A673 (cell line): Measurements from ENCODE around the gene TNFAIP3. TPM values are rescaled to one million over a fixed set of nuclear protein-coding genes. Genes with fewer than 3 reads are reported as not detected.
"Not testable (repeated sequence)": the region's sequence is repeated elsewhere in the genome, so short reads cannot be mapped to it uniquely, and the experiment has no call there.

Experiments used
- BruUV-seq: library from RNA; stranded (reverse); fragments of 400-500 nt; replicated peaks from 2 replicates; lab custom pipeline; 2021; lab: Mats Ljungman, UMichigan
- CTCF ChIA-PET: fragments of 300-600 bp; sonication (Branson Sonifier 250); formaldehyde crosslinking; loops from one replicate; lab custom pipeline; 2022; ENCODE audit warnings: antibody characterized with exemption; lab: Charles Lee
- POLR2A ChIA-PET: fragments of 300-600 bp; sonication (Branson Sonifier 250); formaldehyde crosslinking; loops from one replicate; lab custom pipeline; 2022; ENCODE audit warnings: antibody characterized with exemption; ENCODE audit not compliant: low non-redundant PET; lab: Charles Lee
- DNase-seq: peaks from one replicate; pipeline ENCODE4 v3.0.0-alpha.2; 2015; ENCODE audit warnings: low spot score
- H3K27ac ChIP-seq: fragments of 200-600 bp; sonication (generic); 2 replicates; pipeline ENCODE4 v1.5.1; 2016; ENCODE audit warnings: mixed run types, low read depth, mild to moderate bottlenecking, mixed read lengths, antibody characterized with exemption, low read length; ENCODE audit not compliant: poor library complexity, severe bottlenecking
- H3K27me3 ChIP-seq: fragments of 200-600 bp; sonication (generic); replicated peaks from 2 replicates; pipeline ENCODE4 v1.6.1; 2017; ENCODE audit warnings: mixed run types, low read depth, mild to moderate bottlenecking, mixed read lengths, antibody characterized with exemption, low read length; ENCODE audit not compliant: insufficient read depth, poor library complexity
- H3K36me3 ChIP-seq: fragments of 200-600 bp; sonication (generic); 2 replicates; pipeline ENCODE4 v1.6.1; 2016; ENCODE audit warnings: mixed run types, mild to moderate bottlenecking, mixed read lengths, antibody characterized with exemption, low read length; ENCODE audit not compliant: insufficient read depth, poor library complexity, severe bottlenecking
- H3K4me1 ChIP-seq: fragments of 200-600 bp; sonication (generic); 2 replicates; pipeline ENCODE4 v1.6.1; 2017; ENCODE audit warnings: mixed run types, mild to moderate bottlenecking, mixed read lengths, antibody characterized with exemption, low read length; ENCODE audit not compliant: insufficient read depth, poor library complexity, severe bottlenecking
- H3K4me3 ChIP-seq: fragments of 200-600 bp; sonication (generic); 2 replicates; pipeline ENCODE4 v1.5.1; 2016; ENCODE audit warnings: low read depth, mixed run types, mild to moderate bottlenecking, mixed read lengths, low read length; ENCODE audit not compliant: poor library complexity, severe bottlenecking
- H3K9me3 ChIP-seq: fragments of 200-600 bp; sonication (generic); 2 replicates; pipeline ENCODE4 v1.6.1; 2016; ENCODE audit warnings: mixed run types, low read depth, mild to moderate bottlenecking, mixed read lengths, antibody characterized with exemption, low read length; ENCODE audit not compliant: poor library complexity, severe bottlenecking
- EZH2 ChIP-seq: fragments of 200-600 bp; sonication (generic); IDR thresholded peaks from 2 replicates; pipeline ENCODE4 v1.6.1; 2017; ENCODE audit warnings: borderline replicate concordance, low read depth, mild to moderate bottlenecking, mixed read lengths, antibody characterized with exemption, low read length; ENCODE audit not compliant: poor library complexity, severe bottlenecking
- intact Hi-C: fragments of 100-400 bp; cut with micrococcal nuclease; formaldehyde crosslinking; loops from one replicate; pipeline ENCODE4 v1.10.0; 2022; ENCODE audit not compliant: unreplicated experiment
- total RNA-seq: library from RNA; stranded (reverse); gene quantifications from 2 replicates; pipeline ENCODE4 v1.2.3, GENCODE V29; 2021
- TF ChIP-seq, protein P1 (sequence below): fragments of 300-800, 200-600 bp; sonication (generic); conservative IDR thresholded peaks from 2 replicates; pipeline ENCODE4 v1.5.1; 2017; ENCODE audit warnings: low read depth, mild to moderate bottlenecking, antibody characterized with exemption, low read length, moderate library complexity, mixed read lengths

TNFAIP3 gene
- total RNA-seq, 1 experiment from 2014 or later = 12.7 TPM

GRCh38 chr6:137840252-137840651 lies 26.8 kb upstream of the TNFAIP3 start:
- BruUV-seq = no TSS peak

GRCh38 chr6:137843211-137843610 lies 23.8 kb upstream of the TNFAIP3 start:
- H3K4me3 ChIP-seq = no peak overlapping the region
- no peaks in the 10 kb centered on the region for H3K36me3 ChIP-seq
- ChIA-PET POLR2A (no interaction called here), CTCF (no interaction called here)
- no TSS peak for BruUV-seq
- no peaks in the 10 kb centered on the region for H3K9me3 ChIP-seq
- H3K27me3 ChIP-seq = peaks cover 54% of the 10 kb centered on the region
- no peak for TF ChIP-seq EZH2
- TF ChIP-seq, protein P1, sequence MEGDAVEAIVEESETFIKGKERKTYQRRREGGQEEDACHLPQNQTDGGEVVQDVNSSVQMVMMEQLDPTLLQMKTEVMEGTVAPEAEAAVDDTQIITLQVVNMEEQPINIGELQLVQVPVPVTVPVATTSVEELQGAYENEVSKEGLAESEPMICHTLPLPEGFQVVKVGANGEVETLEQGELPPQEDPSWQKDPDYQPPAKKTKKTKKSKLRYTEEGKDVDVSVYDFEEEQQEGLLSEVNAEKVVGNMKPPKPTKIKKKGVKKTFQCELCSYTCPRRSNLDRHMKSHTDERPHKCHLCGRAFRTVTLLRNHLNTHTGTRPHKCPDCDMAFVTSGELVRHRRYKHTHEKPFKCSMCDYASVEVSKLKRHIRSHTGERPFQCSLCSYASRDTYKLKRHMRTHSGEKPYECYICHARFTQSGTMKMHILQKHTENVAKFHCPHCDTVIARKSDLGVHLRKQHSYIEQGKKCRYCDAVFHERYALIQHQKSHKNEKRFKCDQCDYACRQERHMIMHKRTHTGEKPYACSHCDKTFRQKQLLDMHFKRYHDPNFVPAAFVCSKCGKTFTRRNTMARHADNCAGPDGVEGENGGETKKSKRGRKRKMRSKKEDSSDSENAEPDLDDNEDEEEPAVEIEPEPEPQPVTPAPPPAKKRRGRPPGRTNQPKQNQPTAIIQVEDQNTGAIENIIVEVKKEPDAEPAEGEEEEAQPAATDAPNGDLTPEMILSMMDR = no peak
- intact Hi-C loops = no loop called here
- no peak overlapping the region for H3K27ac ChIP-seq
- no peak for DNase-seq
- no peaks in the 10 kb centered on the region for H3K4me1 ChIP-seq

More at GRCh38 chr6:137840252-137840651, 26.8 kb upstream of the TNFAIP3 start:
- TF ChIP-seq, protein P1 = no peak
- TF ChIP-seq EZH2 = no peak
- CTCF ChIA-PET = no interaction called here
- POLR2A ChIA-PET = no interaction called here
- no peaks in the 10 kb centered on the region for H3K4me1 ChIP-seq
- DNase-seq = no peak
- no peaks in the 10 kb centered on the region for H3K9me3 ChIP-seq
- no peak overlapping the region for H3K4me3 ChIP-seq
- intact Hi-C loops = no loop called here
- H3K27ac ChIP-seq = no peak overlapping the region
- H3K27me3 ChIP-seq = peaks cover 26% of the 10 kb centered on the region
- H3K36me3 ChIP-seq = no peaks in the 10 kb centered on the region

GRCh38 chr6:137844327-137844726 lies 22.7 kb upstream of the TNFAIP3 start:
- POLR2A ChIA-PET = not testable (repeated sequence)

DNA sequence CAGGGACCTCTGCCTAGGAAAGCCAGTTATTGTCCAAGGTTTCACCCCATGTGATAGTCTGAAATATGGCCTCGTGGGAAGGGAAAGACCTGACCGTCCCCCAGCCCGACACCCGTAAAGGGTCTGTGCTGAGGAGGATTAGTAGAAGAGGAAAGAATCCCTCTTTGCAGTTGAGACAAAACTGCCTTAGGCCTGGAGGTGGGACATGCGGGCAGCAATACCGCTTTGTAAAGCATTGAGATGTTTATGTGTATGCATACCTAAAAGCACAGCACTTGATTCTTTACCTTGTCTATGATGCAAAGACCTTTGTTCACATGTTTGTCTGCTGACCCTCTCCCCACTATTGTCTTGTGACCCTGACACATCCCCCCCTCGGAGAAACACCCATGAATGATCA lies 22.3 kb upstream of the TNFAIP3 start:
- intact Hi-C loops, H3K9me3 ChIP-seq, DNase-seq, CTCF ChIA-PET, BruUV-seq, H3K36me3 ChIP-seq, H3K27ac ChIP-seq, H3K4me3 ChIP-seq, POLR2A ChIA-PET, H3K4me1 ChIP-seq: not testable (repeated sequence)
- H3K27me3 ChIP-seq = peaks cover 70% of the 10 kb centered on the region

More at GRCh38 chr6:137844327-137844726, 22.7 kb upstream of the TNFAIP3 start:
- intact Hi-C loops, H3K4me3 ChIP-seq, H3K4me1 ChIP-seq, CTCF ChIA-PET, H3K9me3 ChIP-seq, H3K27ac ChIP-seq, DNase-seq, H3K36me3 ChIP-seq, BruUV-seq: not testable (repeated sequence)
- H3K27me3 ChIP-seq = peaks cover 65% of the 10 kb centered on the region
